Measurements from ENCODE around the gene CCDC30.

DNA sequence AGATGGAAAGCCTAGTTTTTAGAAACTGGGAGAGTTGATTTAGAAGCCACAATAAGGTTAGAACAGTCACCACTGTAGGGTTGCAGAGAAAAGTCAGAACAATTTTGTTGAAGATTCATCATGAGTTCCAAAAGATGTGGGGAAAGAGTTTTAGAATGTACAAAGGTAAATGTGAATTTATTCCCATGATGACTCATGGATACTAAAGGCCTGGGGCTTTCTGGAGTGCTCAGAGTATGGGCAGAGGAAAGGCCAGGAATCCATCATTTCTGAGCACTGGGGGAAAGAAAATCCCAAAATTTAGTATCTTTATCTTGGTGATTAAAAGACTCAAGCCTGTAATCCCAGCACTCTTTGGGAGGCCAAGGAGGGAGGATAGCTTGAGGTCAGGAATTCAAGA is 236.9 kb downstream of the CCDC30 start:
- TF ChIP-seq YY1 (IDR thresholded peaks at IDR 0.05; ENCODE audit: insufficient read depth, insufficient read length) (no peak), ZNF274 (IDR thresholded peaks at IDR 0.05; ENCODE audit: low read depth, low read length) (no peak)

Measured in NT2/D1 (cell line).